OCI-LY1 (cell line): ENCODE results near the gene MCAM.

Experiments
- CTCF ChIP-seq: fragments of 200-600 bp; sonication (generic), shearing (Covaris generic); IDR thresholded peaks from 2 replicates; pipeline ENCODE4 v1.5.1; 2017; ENCODE audit warnings: mild to moderate bottlenecking, antibody characterized with exemption, low read length, moderate library complexity, mixed read lengths
- EZH2 ChIP-seq: fragments of 200-600 bp; sonication (generic), shearing (Covaris generic); IDR thresholded peaks from 2 replicates; pipeline ENCODE4 v1.8.0; 2017; ENCODE audit warnings: borderline replicate concordance, mixed run types, mild to moderate bottlenecking, antibody characterized with exemption, low read length, moderate library complexity, mixed read lengths

- TF ChIP-seq CTCF, result no peak
- no peak for TF ChIP-seq EZH2
Measured at GRCh38 chr11:119347940-119348605, 31.1 kb upstream of the MCAM start.
